ENCODE results near the gene GRIN2C.
"Not testable (repeated sequence)": the region's sequence is repeated elsewhere in the genome, so short reads cannot be mapped to it uniquely, and the experiment has no call there.

GRIN2C gene

DNA sequence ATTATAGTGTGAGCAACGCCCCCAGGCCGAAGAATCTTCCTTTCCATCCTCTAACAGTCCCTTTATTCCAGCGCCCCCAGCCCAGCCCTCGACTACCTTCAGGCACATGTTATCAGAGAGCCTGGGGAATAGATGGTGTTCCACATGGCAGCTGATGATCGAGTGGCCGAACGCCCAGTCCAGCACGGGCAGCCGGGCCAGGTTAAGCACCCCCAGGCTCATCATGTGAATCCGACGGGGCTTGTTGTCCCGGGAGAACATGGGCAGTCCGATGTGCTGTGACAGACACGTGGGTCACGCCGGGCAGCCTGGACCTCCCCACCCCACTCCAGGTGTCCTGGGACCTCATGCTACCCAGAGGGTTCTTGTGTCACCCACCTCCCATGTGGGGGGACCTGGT, 19.6 kb upstream of the GRIN2C start:
- no peak for DNase-seq

DNA sequence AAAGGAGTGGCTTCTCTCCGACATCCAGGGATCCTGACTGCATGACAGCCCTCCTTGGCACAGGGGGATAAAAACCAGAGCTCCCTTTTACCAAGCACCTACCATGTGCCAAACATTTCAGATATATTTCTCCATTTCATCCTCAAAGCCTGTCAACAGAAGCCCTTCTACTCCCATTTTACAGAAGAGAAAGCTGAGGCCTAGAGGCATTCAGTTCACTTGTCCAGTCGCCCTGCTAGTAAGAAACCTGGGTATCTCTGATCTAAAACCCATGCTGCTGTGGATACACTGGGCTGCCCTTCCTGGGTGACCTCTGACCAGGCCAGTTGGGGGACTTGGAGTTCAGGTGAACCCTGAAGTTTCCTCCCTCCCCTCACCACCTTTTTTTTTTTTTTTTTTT, 19.0 kb upstream of the GRIN2C start:
- DNase-seq: no peak

DNA sequence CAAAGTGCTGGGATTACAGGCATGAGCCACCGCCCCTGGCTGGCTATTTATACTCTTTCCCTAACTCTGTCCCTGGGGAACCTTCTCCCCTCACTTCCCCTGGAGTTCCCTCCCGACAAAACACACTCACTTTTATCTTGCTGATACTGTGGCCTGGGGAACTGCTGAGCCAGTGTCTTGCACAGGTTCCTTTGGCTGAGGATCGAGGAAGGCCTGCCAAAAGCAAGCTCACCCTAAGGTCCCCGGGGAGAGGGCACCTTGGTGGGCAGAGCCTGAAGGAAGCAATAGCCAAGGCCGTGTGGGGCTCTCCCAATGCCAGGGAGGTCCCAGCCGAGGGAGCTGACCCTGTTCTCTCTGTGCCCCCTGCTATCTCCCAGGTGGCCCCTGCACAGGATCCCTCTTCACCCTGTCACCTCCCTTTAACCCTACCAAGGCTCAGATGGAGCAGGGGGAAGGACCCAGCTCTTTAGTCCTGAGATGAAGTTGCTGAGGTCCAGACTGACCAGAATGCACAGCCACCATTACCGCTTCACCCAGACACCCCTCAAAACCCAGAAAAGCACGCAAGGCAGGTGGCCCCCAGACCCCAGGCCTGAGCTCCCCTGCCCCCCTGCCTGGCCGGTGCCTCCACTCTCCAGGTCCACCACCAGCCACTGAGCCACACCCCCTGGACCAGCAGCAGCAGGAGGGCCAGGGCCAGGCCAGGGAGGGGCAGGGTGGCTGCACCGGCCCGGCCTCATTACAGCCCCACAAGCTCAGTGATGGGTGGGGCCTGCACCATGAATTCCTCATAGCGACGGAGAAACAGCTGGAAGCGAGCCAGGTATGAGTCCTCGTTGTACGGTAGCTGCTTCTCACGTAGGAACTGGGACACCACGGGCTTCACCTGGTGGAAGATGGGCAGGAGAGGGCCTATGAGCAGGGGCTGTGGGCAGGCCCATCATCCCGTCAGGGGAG, 18.2 kb upstream of the GRIN2C start:
- DNase-seq: no peak

DNA sequence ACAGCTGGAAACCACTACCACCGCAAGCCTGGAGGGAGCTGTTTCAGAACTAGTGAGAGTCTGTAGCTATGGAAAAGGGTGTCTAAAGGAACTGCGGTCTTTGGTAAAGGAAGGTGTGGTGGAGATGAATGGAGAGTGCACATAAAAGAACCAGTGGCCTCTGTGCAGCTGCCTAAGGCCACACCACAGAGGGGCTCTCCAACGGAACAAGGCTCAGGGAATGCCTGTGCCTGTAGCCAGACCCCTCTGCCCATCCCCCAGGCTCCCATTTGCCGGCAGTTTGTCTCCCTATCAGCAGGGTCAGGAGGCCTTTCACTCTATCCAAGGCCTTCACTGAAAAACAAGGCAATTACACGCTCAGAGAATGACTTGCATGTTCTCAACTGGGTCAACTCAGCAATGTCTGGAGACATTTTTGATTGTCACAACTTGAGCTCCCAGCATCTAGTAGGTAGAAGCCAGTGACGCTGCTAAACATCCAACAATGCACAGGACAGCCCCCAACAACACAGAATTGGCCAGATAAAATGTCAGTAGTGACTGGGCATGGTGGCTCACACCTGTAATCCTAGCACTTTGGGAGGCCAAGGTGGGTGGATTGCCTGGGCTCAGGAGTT, 16.4 kb upstream of the GRIN2C start:
- no peak for DNase-seq

DNA sequence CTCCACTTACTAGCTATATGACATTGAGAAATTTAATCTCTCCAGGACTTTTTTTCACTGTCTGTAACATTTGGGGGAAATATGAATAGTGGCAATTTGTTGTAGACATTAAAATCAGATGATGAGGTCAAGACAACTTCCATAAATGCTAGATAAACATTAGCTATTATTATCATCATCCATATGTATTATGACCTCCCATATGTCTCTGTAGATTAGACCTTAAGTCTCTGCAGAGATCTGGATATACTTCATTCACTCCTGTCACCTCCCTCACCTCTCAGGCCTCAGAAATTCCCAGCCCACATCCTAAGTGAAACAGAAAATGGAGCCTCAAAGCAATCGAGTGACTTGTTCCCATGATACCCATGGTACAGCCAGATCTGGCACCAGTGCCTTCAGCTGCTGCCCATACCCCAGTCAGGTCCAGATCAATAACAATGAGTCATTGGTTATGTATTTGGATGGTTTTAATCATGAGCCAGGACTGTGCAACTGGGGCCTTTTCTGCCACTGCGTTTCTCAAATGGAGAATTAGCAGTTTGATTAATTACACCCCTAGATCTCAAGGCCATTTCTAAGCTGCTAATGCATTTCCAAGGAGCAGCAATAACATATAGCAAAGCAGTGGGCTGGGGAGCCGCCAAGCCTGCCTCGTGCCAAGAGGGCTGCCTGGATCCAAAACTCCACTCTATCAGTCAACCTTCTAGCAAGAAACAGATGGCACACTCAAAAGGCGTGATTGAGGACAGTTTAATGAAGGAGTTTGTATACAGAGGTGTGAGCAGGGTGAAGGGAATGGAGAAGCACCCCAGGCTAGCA, 15.7 kb upstream of the GRIN2C start:
- no peak for DNase-seq

DNA sequence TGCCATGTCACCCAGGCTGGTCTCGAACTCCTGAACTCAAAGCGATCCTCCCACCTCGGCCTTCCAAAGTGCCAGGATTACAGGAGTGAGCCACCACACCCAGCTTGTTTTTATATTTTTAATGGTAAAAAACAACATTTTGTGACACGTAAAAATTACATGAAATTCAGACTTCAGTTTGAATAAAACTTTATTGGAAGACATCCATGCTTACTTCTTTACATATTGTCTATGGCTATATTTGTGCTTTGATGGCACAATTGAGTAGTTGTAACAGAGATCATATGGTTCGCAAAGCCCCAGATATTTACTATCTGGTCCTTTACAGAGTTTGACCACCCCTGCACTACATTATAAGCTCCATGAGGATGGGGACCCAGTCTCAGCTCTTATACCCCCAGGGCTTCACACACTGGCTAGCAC, 14.9 kb upstream of the GRIN2C start:
- DNase-seq: no peak

DNA sequence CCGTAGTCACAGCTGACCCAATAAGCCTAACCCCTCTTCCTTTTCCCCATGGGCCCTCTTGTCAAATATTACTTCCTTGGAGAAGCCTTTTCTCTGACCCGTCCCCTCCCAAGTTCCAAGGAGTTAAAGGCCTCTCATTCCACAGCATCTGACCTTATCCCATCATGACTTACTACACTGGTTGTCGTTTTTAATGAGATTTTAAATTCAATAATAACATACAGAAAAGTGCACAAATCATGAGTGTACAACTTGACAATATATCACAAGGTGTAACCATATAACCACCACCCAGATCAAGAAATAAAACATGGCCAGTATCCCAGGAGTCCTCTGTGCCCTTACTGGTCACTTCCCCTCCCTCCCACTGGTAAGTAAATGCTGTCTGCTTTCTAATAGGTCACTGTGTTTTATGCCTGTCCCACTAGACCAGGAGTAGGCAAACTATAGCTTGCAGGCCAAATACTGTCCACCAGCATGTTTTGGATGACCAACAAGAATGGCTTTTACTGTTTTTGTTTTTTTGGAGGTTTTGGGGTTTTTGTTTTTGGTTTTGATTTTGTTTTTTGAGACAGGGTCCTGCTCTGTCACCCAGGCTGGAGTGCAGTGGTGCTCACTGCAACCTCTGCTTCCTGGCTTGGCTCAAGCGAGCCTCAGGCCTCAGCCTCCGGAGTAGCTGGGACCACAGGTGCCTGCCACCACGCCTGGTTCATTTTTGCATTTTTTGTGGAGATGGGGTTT, 14.4 kb upstream of the GRIN2C start:
- no peak for DNase-seq

DNA sequence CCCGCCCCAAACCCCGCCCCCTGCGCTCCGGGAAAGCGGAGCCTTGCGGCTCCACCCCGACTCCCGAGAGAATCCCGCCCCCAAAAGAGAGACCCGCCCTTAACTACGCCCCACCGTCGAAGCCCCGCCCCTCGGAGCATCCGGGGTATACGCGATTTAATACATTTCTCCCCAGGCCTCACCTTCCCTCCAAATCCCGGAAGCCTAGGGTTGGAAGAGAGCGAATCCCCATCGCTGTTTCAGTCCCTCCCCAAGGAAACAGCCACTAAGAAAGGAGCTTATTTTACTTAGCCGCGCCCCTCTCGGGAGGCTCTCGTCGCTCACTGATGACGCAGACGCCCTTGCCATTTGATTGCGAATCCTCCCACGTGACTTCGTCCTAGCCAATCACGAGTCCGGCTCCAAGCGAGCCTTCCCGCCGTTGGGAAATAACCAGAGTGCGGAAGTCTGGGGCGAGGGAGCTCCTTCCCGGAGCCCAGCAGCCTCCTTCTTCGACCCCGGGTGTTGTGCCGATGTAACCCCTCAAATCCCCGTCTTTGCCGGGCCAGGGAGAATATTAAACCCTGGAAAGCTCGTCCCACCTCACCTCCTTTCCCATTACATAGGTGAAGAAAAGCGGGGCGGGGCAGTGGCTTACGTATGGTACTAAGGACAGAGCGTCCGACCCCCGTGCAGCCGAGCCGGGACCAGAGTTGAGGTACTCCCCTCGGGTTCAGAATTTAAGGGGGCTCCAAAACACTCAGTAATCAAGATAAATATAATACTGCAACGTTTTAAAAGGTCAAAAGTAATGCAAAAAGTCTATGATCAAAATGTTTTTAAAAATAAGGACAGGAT, 13.6 kb upstream of the GRIN2C start:
- DNase-seq: peak; percentile 100

DNA sequence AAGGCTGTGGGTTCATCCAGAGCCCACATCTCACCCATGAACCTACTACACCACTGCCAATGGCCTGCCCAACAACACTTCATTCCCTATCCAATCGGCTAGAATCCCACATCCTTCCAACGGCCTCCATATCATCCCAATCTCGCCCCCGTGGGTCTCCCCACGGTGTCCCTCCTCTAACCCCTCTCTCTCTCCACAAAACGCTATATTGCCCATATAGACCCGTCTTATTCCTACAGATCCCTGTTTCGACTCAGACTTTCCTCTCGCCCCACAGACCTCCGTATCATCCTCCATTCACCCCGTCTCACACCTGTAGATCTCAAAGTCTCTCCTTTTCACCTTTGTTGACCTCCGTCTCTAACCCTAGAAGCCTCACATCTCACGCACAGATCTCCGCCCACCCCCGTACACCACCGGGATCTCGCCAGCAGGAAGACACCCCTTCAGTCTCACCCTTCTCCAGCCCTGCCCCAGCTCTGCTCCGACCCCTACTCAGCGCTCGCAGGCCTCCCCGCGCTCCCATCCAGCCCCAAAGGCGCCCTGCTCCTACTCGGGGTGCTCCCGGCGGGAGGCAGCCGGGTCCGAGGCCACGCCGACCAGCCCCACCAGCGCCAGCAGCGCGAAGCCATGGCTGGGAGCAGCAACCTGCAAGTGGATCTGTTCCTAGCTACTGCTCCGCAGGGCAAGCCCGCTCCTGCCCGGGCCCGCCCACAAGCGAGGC, 12.8 kb upstream of the GRIN2C start, which contains the start of gene FDXR:
FDXR (minus strand) TSS at position 682 of the 724 bp plus-strand sequence; CDS start at position 632, 50 bp downstream.
- no peak for DNase-seq

DNA sequence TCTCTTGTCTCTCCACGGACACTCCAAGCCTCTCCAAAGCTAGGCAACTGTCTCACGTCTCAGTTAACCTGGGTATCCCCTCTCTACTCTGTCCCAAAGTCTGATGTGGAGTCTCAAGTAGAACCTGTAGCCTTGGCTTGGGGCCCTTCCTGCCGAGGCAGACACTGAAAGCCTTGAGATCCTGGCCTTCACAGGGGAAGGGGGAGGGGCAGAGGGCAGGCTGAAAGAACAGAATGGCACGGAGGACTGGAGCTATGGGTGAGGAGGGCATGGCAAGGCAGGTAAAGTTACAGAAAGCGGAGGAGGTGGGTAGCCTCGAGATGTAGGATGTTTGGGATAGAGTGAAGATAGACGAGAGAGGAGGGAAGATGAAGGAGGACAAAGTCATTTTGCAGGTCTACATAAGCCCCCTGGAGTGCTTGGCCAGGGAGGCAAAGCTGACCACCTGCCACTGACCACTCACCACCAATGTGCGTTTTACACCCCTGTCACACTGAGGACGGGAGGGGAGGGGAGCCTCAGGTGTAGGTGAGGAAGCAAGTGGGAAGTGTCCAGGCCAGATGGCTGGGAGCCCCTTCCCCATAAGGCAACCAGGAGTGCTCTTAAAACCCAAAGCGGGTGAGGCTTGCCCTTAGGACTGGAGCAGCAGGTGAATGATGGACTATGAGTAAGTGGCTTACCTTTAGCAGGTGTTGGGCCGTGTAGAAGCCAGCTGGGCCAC, 11.8 kb upstream of the GRIN2C start:
- no peak for DNase-seq

DNA sequence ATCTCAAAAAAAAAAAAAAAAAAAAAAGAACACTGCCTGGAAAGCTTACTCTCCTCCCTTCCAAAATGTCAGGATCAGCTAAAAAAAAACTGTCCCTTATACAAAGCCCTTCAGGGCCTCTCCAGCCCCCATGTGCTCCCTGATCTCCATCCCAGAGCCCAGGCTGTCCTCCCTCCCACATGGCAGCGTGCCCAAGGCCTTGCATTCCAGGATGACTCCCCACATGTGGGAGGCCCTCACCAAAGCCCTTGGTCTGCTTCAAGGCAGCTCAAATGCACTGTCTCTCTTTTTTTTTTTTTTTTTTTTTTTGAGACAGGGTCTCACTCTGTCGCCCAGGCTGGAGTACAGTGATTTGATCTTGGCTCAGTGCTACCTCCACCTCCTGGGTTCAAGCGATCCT, 10.8 kb upstream of the GRIN2C start:
- DNase-seq: peak; percentile 66

DNA sequence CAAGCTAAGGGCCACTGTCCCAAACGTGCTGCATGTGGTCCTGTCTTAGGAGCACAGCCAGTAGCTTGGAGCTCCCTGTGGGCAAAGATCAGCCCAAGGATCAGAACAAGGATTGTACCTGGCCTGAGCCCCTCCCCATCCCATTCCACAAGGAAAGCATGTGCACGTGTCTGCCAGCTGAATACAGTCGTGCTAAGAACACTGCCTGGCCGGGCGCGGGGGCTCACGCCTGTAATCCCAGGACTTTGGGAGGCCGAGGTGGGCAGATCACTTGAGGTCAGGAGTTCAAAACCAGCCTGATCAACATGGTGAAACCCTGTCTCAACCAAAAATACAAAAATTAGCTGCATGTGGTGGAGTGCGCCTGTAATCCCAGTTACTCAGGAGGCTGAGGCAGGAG, 10.3 kb upstream of the GRIN2C start:
- DNase-seq: not testable (repeated sequence)

DNA sequence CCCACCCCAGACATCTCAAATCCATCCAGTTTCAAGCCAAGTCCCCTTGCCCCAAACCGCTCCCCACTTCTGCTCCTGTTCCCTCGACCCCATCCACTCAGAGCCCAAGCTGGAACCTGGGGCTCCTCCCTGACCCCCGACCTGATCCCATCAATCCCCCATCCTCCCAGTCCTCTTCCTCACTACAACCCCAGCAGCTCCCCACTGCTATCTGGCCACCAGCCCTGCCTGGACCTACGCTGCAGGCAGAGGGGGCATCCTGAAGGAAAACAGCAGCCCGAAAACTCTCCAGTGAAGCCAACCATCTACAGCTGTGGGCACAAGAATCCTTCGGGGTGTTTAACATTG, 9.2 kb upstream of the GRIN2C start:
- no peak for DNase-seq

DNA sequence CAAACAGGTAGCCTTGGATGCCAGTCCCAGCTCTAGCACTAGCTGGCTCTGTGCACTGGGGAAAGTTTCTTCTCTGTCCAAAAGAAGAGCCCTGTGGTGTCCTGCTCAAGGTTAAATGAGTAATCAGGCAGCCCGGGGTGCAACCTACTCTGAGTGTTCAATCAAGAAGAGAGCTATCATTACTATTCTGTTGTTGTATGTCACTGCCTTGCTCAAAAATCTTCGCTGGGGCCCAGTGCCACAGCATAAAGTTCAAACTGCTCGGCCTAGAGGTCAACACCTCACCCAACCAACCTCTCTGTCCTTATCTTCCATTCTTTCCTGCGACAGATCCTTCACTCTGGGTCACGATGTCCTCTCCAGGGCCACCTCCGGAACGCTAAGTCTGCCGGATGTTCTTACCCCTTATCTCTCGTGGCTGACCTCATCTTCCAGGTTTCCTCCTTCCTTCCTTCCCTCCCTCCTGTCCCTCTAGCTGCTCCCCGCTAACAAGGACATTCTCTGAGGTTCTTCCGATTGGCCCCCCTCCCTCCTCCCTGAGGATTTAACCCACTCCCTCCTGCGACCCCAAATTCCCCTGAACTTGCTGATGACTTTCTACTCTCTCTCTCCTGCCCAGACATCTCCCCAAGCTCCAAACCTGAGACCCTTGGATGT, 8.7 kb upstream of the GRIN2C start:
- no peak for DNase-seq

DNA sequence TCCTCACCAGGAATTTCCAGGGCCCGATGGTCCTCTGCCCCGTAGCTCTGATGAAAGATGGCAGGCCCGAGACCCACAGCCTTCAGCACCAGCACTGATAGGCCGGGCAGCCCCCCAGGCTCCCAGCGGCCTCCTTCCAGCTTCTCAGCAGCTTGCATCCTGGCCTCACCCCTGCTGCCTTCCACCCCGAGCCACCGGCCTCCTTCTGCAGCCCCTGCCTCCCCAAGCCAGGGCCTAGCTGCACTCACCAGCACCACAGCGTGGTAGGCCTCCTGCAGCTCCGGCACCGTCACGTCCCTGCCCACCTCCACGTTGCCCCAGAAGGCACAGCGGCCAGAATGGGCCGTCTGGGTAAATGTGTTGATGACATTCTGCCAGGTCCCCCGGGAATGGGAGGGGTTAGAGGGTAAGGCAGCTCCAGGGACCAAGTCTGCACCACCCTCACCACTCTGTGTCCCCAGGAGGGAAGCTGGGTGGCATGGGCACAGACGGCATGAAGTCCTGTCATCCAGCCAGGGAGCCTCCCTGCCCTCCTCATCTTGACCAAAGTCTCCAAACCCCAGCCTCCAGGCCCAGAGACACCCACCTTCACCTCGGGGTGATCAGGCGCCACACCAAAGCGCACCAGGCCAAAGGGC, 6.6 kb upstream of the GRIN2C start:
- DNase-seq: no peak

DNA sequence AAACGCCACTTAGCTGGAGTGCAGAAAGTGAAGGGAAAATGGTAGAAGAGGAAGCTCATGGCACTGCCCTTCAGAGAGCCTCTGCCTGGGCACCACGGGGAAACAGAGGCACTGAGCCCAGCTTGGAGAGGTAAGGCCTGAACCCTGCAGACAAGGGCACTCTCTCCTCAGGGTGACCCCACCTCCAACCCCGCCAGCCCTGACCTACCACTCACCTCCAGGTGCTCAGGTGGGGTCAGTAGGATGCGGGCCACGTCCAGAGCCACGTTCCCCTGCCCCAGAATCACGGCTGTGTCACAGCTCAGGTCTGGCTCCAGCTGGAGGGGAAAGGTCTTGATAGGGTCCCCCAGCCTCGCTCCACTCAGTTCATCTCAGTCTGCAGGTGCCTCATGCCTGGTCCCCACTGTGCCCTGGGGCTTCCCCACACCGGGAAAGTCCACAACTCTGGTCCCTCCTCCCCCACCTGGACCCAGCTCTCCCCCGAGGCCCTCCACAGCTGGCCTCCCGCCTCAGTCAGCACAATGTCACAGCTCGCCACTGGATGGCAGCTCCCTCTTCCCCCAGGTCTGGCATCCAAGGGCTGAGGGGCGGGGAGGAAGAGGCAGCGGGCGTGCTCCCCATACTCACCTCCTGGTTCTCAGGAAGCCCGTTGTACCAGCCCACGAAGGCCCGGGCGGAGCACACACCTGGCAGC, 6.0 kb upstream of the GRIN2C start:
- DNase-seq: no peak

DNA sequence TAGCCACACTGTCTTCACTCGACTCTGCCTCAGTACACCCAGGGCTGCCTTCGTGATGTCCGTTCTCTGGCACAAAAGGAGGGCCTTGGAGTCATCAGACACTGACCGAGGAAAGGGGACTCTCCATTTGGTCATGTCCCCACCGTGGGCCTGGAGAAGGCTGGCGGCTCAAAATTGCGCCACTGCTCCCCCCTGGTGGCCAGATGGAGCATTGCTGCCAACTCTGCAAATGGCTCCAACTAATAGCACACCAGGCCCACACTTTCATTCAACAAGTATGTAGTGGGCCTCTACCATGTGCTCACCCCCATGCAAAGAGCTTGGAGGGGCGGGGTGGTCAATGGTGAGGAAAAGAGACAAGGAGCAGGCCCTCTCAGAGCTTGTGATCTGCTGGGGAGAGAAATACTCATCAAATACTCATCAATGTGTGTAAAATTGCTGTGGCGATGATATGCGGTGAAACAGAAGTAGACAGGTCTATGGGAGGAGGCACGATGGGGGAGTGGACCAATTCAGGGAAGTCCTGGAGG, 5.2 kb upstream of the GRIN2C start:
- peak; percentile 58 for DNase-seq

DNA sequence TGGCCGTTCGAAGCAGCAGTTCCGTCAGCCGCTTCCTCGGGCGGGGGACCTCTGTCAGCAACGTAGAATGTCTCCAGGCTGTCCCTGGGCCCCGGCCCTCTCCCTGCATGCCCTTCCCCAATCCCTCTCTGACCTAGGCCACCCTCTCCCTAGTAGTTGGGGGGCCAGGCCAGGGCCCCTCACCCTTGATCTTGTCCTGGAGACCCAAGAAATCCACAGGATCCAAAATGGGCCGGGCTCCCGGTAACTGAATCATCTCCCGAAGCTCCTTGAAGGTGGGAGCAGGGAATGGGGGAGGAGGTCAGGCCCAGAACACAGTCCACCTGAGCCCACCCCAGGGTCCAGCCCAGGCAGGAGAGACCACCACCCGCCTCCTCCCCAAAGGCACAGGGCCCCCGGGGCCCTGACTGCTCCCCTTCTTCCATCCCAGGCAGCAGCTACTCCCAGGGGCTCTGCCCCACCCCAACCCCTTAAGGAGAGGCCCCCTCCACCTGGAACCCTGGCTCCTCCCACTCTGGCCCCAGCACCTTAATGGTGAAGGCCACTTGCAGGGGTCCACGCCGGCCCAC, 4.7 kb upstream of the GRIN2C start:
- no peak for DNase-seq
